ENCODE measurements around the gene CNKSR3. TPM values are rescaled to one million over a fixed set of nuclear protein-coding genes. Genes with fewer than 3 reads are reported as not detected.

The CNKSR3 gene
- total and polyA plus RNA-seq, 12 donors: 4.2 to 42.2 (median 24.1) TPM

DNA sequence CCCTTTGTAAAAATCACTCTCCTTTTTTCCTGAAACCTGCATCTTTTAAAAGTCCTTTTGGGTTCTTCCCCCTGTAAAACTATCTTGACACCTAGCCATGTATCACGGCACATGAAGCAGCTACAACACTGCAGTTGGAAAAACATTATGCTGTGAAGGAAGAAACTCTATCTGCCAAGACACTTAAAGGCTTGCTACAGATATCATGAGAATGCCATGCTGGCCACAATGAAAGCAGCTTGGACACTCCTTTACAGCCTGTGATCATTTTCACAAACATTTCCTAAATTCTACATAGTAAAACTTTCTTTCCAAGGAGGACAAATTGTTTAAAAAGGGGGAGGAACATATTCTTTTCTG, 31.8 kb downstream of the CNKSR3 start:
- TF ChIP-seq, protein P1, sequence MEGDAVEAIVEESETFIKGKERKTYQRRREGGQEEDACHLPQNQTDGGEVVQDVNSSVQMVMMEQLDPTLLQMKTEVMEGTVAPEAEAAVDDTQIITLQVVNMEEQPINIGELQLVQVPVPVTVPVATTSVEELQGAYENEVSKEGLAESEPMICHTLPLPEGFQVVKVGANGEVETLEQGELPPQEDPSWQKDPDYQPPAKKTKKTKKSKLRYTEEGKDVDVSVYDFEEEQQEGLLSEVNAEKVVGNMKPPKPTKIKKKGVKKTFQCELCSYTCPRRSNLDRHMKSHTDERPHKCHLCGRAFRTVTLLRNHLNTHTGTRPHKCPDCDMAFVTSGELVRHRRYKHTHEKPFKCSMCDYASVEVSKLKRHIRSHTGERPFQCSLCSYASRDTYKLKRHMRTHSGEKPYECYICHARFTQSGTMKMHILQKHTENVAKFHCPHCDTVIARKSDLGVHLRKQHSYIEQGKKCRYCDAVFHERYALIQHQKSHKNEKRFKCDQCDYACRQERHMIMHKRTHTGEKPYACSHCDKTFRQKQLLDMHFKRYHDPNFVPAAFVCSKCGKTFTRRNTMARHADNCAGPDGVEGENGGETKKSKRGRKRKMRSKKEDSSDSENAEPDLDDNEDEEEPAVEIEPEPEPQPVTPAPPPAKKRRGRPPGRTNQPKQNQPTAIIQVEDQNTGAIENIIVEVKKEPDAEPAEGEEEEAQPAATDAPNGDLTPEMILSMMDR (IDR thresholded peaks at IDR 0.05): no peak
- H3K36me3 ChIP-seq: no peaks in the 10 kb centered on the region
- no peaks in the 10 kb centered on the region for H3K27me3 ChIP-seq
- H3K27ac ChIP-seq: peak overlapping the region in 2 of 10 donors; percentile 11 to 15
- DNase-seq (no peak), ATAC-seq (no peak)
- 30 to 41% methylated on average over 1 of the region's 1 CpG for WGBS, 2 donors
- no peaks in the 10 kb centered on the region for H3K9me3 ChIP-seq
- intact Hi-C loops (cut with DNase I): no loop called here
- H3K4me3 ChIP-seq: peak overlapping the region in 1 of 10 donors; percentile 9
- H3K4me1 ChIP-seq: peaks cover 6 to 72% (median 42%) of the 10 kb centered on the region in 9 donors

DNA sequence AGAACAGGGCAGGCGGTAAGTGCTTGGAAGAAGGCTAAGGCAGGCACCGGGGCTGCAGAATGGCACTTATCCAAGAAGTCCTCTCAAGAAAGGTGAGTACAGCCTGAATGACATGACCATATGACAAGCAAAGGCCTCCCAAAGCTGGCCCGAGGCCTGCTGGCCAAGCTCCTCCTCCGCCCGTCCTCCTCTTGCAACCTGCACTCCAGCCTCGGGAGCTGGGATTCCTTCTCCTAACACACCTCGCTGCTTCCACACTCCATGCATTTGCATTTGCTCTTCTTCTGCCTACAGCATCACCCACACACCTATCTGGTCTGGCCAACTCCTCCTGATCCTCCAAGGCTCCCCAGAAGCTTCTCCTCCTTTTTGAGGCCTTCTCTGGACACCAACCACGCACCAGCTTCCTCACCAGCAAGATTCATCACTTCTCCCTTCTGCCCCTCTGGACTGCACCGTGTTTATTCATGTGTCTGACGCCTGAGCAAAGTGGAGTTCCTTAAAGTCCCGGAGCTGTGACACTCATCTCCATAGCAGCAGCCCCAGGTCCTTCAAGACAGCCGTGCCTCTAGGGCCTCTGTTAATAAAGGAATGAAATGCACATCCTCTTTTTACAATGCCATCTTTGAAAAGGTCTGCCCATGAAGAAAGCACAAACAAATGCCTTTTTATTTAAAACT, 32.3 kb downstream of the CNKSR3 start:
- DNase-seq (peak; percentile 19 to 47), ATAC-seq (peak in 7 of 8 donors; percentile 42 to 72 (median 63))
- intact Hi-C loops (cut with DNase I): no loop called here
- no peaks in the 10 kb centered on the region for H3K36me3 ChIP-seq
- TF ChIP-seq, protein P1 (IDR thresholded peaks at IDR 0.05): no peak
- H3K4me1 ChIP-seq: peaks cover 6 to 69% (median 36%) of the 10 kb centered on the region in 9 donors
- peak overlapping the region in 2 of 10 donors; percentile 1 to 15 for H3K27ac ChIP-seq
- WGBS, 2 donors: 45 to 59% methylated on average over 12 of the region's 12 CpGs
- H3K4me3 ChIP-seq: no peak overlapping the region
- H3K9me3 ChIP-seq: no peaks in the 10 kb centered on the region
- H3K27me3 ChIP-seq: no peaks in the 10 kb centered on the region

GRCh38 chr6:154476494-154476893, 34.0 kb downstream of the CNKSR3 start:
- no peaks in the 10 kb centered on the region for H3K36me3 ChIP-seq
- DNase-seq (no peak), ATAC-seq (no peak)
- intact Hi-C loops (cut with DNase I): no loop called here
- TF ChIP-seq, protein P1 (IDR thresholded peaks at IDR 0.05): no peak
- peaks cover 0 to 70% (median 33%) of the 10 kb centered on the region in 9 donors for H3K4me1 ChIP-seq
- WGBS, 2 donors: 95 to 96% methylated on average over 4 of the region's 4 CpGs
- no peaks in the 10 kb centered on the region for H3K9me3 ChIP-seq
- H3K27me3 ChIP-seq: no peaks in the 10 kb centered on the region
- H3K4me3 ChIP-seq: no peak overlapping the region
- H3K27ac ChIP-seq: no peak overlapping the region

DNA sequence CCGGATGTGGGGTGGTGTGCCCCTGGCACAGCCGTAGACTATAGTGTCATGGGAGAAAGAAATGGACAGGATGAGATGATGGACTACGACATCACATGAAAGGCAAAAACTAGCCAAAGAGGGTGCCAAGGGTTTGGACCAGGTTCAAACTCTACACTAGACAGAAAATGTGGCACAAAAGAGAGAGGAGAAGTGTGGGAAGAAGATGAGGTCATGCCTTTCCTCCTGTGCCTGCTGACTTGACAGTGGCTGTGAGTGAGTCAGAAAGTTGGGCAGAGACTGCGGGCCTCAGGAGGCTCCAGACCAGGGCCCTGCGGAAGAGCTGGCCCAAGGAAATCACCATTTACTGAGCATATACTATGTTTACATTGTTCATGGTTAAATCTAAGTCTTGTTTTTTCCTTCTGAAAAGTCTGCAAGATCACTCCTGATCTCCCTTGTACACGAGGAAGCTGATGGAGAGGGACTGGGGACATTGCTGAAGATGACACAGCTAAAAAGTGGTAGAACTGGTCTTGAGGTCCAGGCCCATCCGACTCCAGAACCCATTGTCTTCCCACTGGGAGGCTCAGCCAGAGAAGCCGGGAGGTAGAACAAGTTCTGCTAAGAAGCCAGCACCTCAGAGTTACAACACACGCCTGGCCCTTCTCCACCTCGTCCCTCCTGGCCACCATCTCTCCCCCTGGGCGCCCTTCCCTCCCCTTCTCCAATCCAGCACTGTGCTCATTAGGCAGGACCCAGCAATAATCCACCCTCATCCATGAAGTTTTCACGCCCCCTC, 35.6 kb downstream of the CNKSR3 start:
- no peaks in the 10 kb centered on the region for H3K27me3 ChIP-seq
- ATAC-seq: peak in 1 of 8 donors; percentile 50
- H3K4me1 ChIP-seq: peaks cover 0 to 64% (median 31%) of the 10 kb centered on the region in 9 donors
- no peak overlapping the region for H3K4me3 ChIP-seq
- intact Hi-C loops (cut with DNase I): no loop called here
- H3K36me3 ChIP-seq: no peaks in the 10 kb centered on the region
- no peak for DNase-seq
- H3K9me3 ChIP-seq: peaks cover 0 to 10% (median 0%) of the 10 kb centered on the region in 11 donors
- no peak overlapping the region for H3K27ac ChIP-seq
- TF ChIP-seq, protein P1 (IDR thresholded peaks at IDR 0.05): no peak
- 88 to 93% methylated on average over 12 of the region's 12 CpGs for WGBS, 2 donors

Data from heart right ventricle (tissue), 16 donors.